Measurements from ENCODE around the gene SNU13. TPM values are rescaled to one million over a fixed set of nuclear protein-coding genes. Genes with fewer than 3 reads are reported as not detected.

The SNU13 gene
- total RNA-seq, 4 donors from 2014 or later = 177 to 202 (median 185) TPM

GRCh38 chr22:41699264-41700107 lies 10.8 kb upstream of the SNU13 start, which contains the start of gene MEI1:
TSS of gene MEI1 (plus strand) at chr22:41699503. CDS start at chr22:41699539, 36 bp downstream.
- DNase-seq = peak; percentile 40 to 65
- H3K9me3 ChIP-seq = no peaks in the 10 kb centered on the region
- no peaks in the 10 kb centered on the region for H3K36me3 ChIP-seq
- in situ Hi-C loops (cut with MboI; ENCODE audit: low sequenced_read_pairs in 4 of 4) = loop anchor here (5.0 to 10.0 kb wide), 2 partner anchors 243 to 245 kb away; partner anchors contain the start of gene CENPM (in 1 of the 4)
- peaks cover 4% of the 10 kb centered on the region in 2 donors for H3K4me1 ChIP-seq
- peak within 1 kb of the TSS in 3 of 4 donors; percentile 18 to 31 (median 22) for H3K4me3 ChIP-seq
- TF ChIP-seq POLR2A (IDR thresholded peaks at IDR 0.05) (no peak), CTCF (IDR thresholded peaks at IDR 0.05 in 4 of 5, conservative IDR thresholded peaks at IDR 0.05 in 1 of 5) (no peak)
- peak in 1 of 2 donors; percentile 57 for ATAC-seq
- H3K27ac ChIP-seq = no peak within 1 kb of the TSS
- H3K27me3 ChIP-seq = no peaks in the 10 kb centered on the region
- intact Hi-C loops (cut with DNase I; ENCODE audit: low total_unique reads) = loop anchor here (5.0 kb wide), 1 partner anchor 158 kb away; no protein-coding TSS in a partner anchor

- intact Hi-C loops (cut with DNase I; ENCODE audit: low total_unique reads) = loop anchor here (1.0 to 5.0 kb wide), 2 partner anchors 160 to 244 kb away; no protein-coding TSS in a partner anchor
- ATAC-seq = peak; percentile 80 to 86
- peak overlapping the region in 2 of 4 donors; percentile 41 to 56 for H3K27ac ChIP-seq
These were observed 8.6 kb upstream of the SNU13 start for GRCh38 chr22:41697126-41697775.

GRCh38 chr22:41696703-41697102 lies 8.0 kb upstream of the SNU13 start:
- ATAC-seq (no peak), DNase-seq (no peak)
- intact Hi-C loops (cut with DNase I; ENCODE audit: low total_unique reads) = loop anchor here (1.0 to 5.0 kb wide), 2 partner anchors 161 to 245 kb away; no protein-coding TSS in a partner anchor
- Histone ChIP-seq H3K36me3 (peaks cover 0 to 9% of the 10 kb centered on the region in 2 donors), H3K4me1 (peaks cover 4% of the 10 kb centered on the region in 2 donors), H3K27ac (peak overlapping the region in 2 of 4 donors; percentile 41 to 56), H3K9me3 (no peaks in the 10 kb centered on the region), H3K27me3 (no peaks in the 10 kb centered on the region), H3K4me3 (no peak overlapping the region)
- in situ Hi-C loops (cut with MboI; ENCODE audit: low sequenced_read_pairs in 4 of 4) = loop anchor here (5.0 to 10.0 kb wide), 2 partner anchors 246 to 248 kb away; partner anchors contain the start of gene CENPM (in 1 of the 4)
- TF ChIP-seq POLR2A (IDR thresholded peaks at IDR 0.05) = no peak
- TF ChIP-seq CTCF (IDR thresholded peaks at IDR 0.05 in 4 of 5, conservative IDR thresholded peaks at IDR 0.05 in 1 of 5) = no peak

More at GRCh38 chr22:41697126-41697775, 8.6 kb upstream of the SNU13 start:
- Histone ChIP-seq H3K36me3 (peaks cover 0 to 9% of the 10 kb centered on the region in 2 donors), H3K4me1 (peaks cover 4% of the 10 kb centered on the region in 2 donors), H3K9me3 (no peaks in the 10 kb centered on the region), H3K4me3 (peak overlapping the region in 2 of 4 donors; percentile 14 to 30), H3K27me3 (no peaks in the 10 kb centered on the region)
- DNase-seq = peak; percentile 58 to 78
- in situ Hi-C loops (cut with MboI; ENCODE audit: low sequenced_read_pairs in 4 of 4) = loop anchor here (5.0 to 10.0 kb wide), 2 partner anchors 245 to 248 kb away; partner anchors contain the start of gene CENPM (in 1 of the 4)
- TF ChIP-seq CTCF (IDR thresholded peaks at IDR 0.05 in 4 of 5, conservative IDR thresholded peaks at IDR 0.05 in 1 of 5) (peak; percentile 84 to 99 (median 95)), POLR2A (IDR thresholded peaks at IDR 0.05) (no peak)

GRCh38 chr22:41695211-41695610 lies 6.5 kb upstream of the SNU13 start:
- TF ChIP-seq POLR2A (IDR thresholded peaks at IDR 0.05) (no peak), CTCF (IDR thresholded peaks at IDR 0.05 in 4 of 5, conservative IDR thresholded peaks at IDR 0.05 in 1 of 5) (no peak)
- in situ Hi-C loops (cut with MboI; ENCODE audit: low sequenced_read_pairs in 4 of 4) (loop anchor here (5.0 to 10.0 kb wide), 2 partner anchors 247 to 250 kb away; partner anchors contain the start of gene CENPM (in 1 of the 4)), intact Hi-C loops (cut with DNase I; ENCODE audit: low total_unique reads) (loop anchor here (5.0 kb wide), 1 partner anchor 162 kb away; no protein-coding TSS in a partner anchor)
- DNase-seq = no peak
- H3K4me1 ChIP-seq = peaks cover 4% of the 10 kb centered on the region in 2 donors
- no peak overlapping the region for H3K27ac ChIP-seq
- peaks cover 0 to 9% of the 10 kb centered on the region in 2 donors for H3K36me3 ChIP-seq
- H3K9me3 ChIP-seq = no peaks in the 10 kb centered on the region
- ATAC-seq = no peak
- H3K27me3 ChIP-seq = no peaks in the 10 kb centered on the region
- H3K4me3 ChIP-seq = no peak overlapping the region

Measured in gastrocnemius medialis (tissue), 4 donors.